Liver (tissue), 3 donors: ENCODE measurements around the gene LRRC25.

Experiments
- CTCF ChIP-seq: fragments of 150-350 bp; IDR thresholded peaks from 2 replicates; pipeline ENCODE4 v1.5.1; 2017; ENCODE audit warnings: improper control_type of control experiment, low read depth, low read length; ENCODE audit not compliant: missing input control
- EGR1 ChIP-seq, 2 donors: IDR thresholded peaks; 2 replicates each; pipeline ENCODE4 v1.6.1; 2016 to 2018; ENCODE audit warnings: antibody characterized with exemption in 2 of 2, low read depth in 2 of 2
- TAF1 ChIP-seq: conservative IDR thresholded peaks from 2 replicates; pipeline ENCODE4 v1.6.1; 2016; ENCODE audit warnings: antibody characterized with exemption, mild to moderate bottlenecking
- donor health status: healthy.
- donor health status: healthy.

- TF ChIP-seq CTCF (peak; percentile 19), EGR1 (IDR thresholded peaks at IDR 0.05; ENCODE audit: low read depth in 2 of 2) (no peak), TAF1 (no peak)
These were observed 49.5 kb upstream of the LRRC25 start for GRCh38 chr19:18446811-18447359.
